Stimulated activated naive CD8-positive, alpha-beta T cell treated with anti-CD3 and anti-CD28 coated beads, Interleukin-15, amount 100 ng/mL, for 72 hours (primary cell): ENCODE measurements around the gene HHIPL1.
A peak's percentile ranks its signal among the peaks of the same experiment; 100 is the strongest.

Experiments used
- ATAC-seq: fragments of 150-1000 bp; cut with Tn5 transposase; 2 replicates; pipeline ENCODE4 v1.10.0; 2021; ENCODE audit warnings: mild to moderate bottlenecking, moderate library complexity
- DNase-seq, 2 donors: peaks; one replicate each; pipeline ENCODE4 v3.0.0; 2021 to 2022
- H3K27ac Mint-ChIP-seq, 2 donors: one replicate each; pipeline ENCODE4 v1.8.0; 2022; ENCODE audit warnings: mild to moderate bottlenecking in 2 of 2, mixed read lengths in 2 of 2, moderate library complexity in 2 of 2
- H3K27me3 Mint-ChIP-seq: one replicate; pipeline ENCODE4 v1.8.0; 2022; ENCODE audit warnings: mixed read lengths
- H3K4me1 Mint-ChIP-seq: one replicate; pipeline ENCODE4 v1.8.0; 2022; ENCODE audit warnings: mild to moderate bottlenecking, mixed read lengths
- H3K4me3 Mint-ChIP-seq, 2 donors: one replicate each; pipeline ENCODE4 v1.8.0; 2022; ENCODE audit warnings: mild to moderate bottlenecking in 2 of 2, mixed read lengths in 2 of 2, moderate library complexity in 1 of 2
- H3K9me3 Mint-ChIP-seq, 2 donors: one replicate each; pipeline ENCODE4 v1.8.0; 2022; ENCODE audit warnings: mixed read lengths in 2 of 2

HHIPL1 gene

GRCh38 chr14:99671235-99672224 is 26.6 kb downstream of the HHIPL1 start:
- no peak for DNase-seq
- peak overlapping the region in 1 of 2 donors; percentile 81 for H3K27ac Mint-ChIP-seq
- ATAC-seq: no peak
- no peak overlapping the region for H3K4me3 Mint-ChIP-seq
- H3K9me3 Mint-ChIP-seq: no peaks in the 10 kb centered on the region
- peaks cover 3% of the 10 kb centered on the region for H3K4me1 Mint-ChIP-seq
- H3K27me3 Mint-ChIP-seq: peaks cover 48% of the 10 kb centered on the region

DNA sequence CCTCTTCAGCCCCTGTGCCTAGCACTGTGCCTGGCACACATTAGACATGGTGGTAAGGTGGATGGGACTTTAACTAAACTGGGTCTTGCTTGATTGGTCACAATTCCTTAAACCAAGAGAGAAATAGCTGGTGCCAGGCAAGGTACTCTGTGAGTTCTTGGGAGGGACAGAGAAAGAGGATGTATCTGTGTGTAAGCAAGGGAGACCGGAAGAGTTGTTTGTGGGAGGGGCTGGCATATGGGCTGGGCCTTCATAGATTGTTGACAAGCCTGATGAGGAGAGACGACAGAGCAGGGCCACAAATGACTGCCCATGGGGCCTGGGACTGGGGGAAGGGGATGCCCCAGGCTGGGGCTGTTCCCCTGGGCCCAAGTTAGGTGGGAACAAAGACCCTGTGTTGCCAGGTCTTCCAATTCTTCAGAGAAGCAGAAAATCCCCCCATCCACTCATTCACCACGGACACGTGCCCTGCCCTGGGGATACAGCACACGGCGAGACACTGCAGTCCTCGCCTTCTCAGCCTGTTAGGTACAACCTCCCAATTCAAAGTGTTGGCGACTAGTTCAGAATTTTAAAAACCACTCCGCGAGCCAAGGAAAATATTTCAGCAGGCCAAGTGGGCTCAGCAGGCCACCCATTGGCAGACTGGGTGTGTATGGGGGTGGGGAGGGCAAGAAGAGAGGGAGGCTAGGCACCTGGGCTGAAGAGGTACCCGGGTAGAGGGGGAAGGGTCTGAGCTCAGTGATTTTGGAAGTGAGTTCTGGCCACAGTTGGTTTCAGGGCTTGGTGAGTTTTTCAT is 27.8 kb downstream of the HHIPL1 start:
- DNase-seq (no peak), ATAC-seq (no peak)
- no peaks in the 10 kb centered on the region for H3K9me3 Mint-ChIP-seq
- H3K4me1 Mint-ChIP-seq: peaks cover 6% of the 10 kb centered on the region
- H3K27me3 Mint-ChIP-seq: peaks cover 50% of the 10 kb centered on the region
- no peak overlapping the region for H3K27ac Mint-ChIP-seq
- H3K4me3 Mint-ChIP-seq: no peak overlapping the region

DNA sequence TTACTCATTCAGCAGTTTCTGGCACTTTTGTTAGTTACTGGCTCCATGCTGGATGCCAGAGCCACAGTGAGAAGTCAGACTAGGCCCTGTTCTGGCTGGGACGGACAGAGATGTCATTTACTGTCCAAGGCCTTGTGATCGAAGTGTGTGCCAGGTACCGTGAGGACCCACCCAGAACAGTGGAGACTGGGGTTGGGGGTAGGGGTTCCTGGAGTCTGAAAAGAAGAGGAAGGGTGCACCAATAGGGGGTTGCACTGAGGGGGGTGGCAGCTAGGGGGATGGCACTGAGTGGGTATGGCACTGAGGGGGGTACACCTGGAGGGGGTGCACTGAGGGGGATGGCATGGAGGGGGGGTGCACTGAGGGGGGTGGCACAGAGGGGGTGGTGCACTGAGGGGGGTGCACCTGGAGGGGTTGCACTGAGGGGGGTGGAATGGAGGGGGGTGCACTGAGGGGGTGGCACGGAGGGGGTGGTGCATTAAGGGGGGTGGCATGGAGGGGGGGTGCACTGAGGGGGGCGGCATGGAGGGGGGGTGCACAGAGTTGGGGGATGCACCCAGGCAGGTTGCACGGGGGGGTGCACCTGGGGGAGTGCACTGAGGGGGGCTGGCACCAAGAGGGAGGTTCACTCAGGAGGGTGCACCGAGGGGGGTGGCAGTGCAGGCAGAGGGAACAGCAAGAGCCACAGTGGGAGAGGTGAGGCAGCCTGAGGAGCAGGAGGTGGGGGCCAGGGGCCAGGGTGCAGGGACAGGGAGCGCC is 28.6 kb downstream of the HHIPL1 start:
- Mint-ChIP-seq H3K4me3 (no peak overlapping the region), H3K4me1 (peaks cover 6% of the 10 kb centered on the region), H3K9me3 (peaks cover 3 to 5% of the 10 kb centered on the region in 2 donors), H3K27me3 (peaks cover 49% of the 10 kb centered on the region), H3K27ac (no peak overlapping the region)
- ATAC-seq (peak; percentile 55), DNase-seq (no peak)

DNA sequence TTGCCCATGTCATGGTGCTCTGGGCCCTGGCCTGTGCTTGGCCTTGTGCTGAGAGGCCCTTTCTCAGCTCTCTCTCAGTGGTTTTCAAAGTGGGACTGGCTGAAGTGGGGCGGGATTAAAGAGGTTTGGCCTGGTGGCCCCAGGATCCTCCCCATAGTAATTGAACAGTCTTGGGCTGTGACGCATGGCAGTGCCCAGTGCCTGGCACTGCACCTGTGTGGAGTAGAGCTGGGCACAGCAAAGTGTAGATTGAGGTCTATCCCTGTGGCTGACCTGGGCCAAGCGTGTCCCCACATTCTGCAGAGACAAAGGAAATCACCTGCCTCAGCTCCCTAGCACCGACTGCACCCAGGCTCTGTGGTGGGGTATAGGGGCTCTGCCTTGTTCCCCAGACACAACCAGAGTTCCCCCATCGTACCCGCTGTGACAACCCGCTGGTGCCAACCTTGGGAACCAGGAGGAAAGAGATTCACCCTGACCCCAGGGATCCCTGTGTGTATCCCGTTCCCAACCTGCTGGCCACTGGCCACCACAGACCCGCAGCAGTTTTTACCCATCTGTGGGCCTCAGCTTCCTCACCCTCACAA is 29.2 kb downstream of the HHIPL1 start:
- ATAC-seq: peak; percentile 16
- no peak overlapping the region for H3K4me3 Mint-ChIP-seq
- H3K27me3 Mint-ChIP-seq: peaks cover 43% of the 10 kb centered on the region
- peaks cover 6% of the 10 kb centered on the region for H3K4me1 Mint-ChIP-seq
- no peak overlapping the region for H3K27ac Mint-ChIP-seq
- DNase-seq: no peak
- H3K9me3 Mint-ChIP-seq: peaks cover 5 to 10% of the 10 kb centered on the region in 2 donors

DNA sequence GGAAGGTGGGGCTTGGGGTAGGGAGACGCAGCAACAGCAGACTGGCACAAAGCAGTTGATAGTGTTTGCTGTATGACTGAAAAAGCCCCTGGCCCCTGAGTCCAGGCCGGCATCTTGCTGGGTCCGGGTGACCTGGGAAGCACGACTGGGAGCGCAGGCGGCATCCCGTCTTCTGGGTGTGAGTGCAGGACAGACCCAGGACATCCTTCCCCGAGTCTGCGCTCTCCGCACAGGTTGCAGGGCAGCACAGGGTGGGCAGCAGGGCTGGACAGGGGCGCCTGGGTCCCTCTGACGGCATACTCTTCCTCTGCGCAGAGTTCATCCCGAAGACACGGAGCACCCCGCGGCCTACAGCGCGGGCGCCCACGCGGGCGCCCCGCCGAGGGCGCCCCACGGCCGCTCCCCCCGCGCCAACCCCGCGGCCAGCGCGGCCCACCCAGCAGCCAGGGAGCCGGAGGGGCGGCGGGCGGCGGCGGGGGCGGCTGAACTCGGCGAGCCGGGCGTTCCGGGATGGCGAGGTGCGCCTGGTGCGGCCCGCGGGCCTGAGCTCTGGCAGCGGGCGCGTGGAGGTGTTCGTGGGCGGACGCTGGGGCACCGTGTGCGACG is 29.9 kb downstream of the HHIPL1 start:
- Mint-ChIP-seq H3K27me3 (peaks cover 41% of the 10 kb centered on the region), H3K4me3 (no peak overlapping the region), H3K27ac (no peak overlapping the region), H3K4me1 (peaks cover 6% of the 10 kb centered on the region), H3K9me3 (peaks cover 5 to 10% of the 10 kb centered on the region in 2 donors)
- ATAC-seq (no peak), DNase-seq (no peak)

GRCh38 chr14:99675382-99675835 is 30.5 kb downstream of the HHIPL1 start:
- ATAC-seq: no peak
- Mint-ChIP-seq H3K4me1 (peaks cover 6% of the 10 kb centered on the region), H3K4me3 (no peak overlapping the region), H3K27ac (no peak overlapping the region), H3K27me3 (peaks cover 41% of the 10 kb centered on the region), H3K9me3 (peaks cover 5 to 10% of the 10 kb centered on the region in 2 donors)
- DNase-seq: no peak

DNA sequence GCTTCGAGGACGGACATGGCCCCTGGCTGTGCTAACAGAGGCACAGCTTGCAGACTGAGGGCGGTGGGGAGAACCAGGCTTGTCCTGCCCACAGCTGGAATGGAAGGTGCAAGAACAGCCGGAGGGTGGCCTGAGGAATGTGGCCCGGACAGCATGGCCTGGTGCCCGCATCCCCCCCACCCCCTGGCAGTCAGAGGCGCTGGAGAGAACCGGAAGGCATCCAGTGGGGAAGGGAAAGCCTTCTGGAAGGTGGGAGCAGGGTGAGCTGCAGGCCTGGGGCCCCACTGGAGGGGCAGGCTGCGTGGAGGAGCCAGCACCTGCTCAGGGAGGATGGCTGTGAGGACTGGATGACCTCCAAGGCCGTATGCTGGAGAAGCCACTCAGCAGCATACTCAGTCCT is 31.0 kb downstream of the HHIPL1 start:
- DNase-seq (no peak), ATAC-seq (no peak)
- Mint-ChIP-seq H3K9me3 (peaks cover 5 to 10% of the 10 kb centered on the region in 2 donors), H3K27me3 (peaks cover 41% of the 10 kb centered on the region), H3K27ac (no peak overlapping the region), H3K4me3 (no peak overlapping the region), H3K4me1 (peaks cover 6% of the 10 kb centered on the region)

DNA sequence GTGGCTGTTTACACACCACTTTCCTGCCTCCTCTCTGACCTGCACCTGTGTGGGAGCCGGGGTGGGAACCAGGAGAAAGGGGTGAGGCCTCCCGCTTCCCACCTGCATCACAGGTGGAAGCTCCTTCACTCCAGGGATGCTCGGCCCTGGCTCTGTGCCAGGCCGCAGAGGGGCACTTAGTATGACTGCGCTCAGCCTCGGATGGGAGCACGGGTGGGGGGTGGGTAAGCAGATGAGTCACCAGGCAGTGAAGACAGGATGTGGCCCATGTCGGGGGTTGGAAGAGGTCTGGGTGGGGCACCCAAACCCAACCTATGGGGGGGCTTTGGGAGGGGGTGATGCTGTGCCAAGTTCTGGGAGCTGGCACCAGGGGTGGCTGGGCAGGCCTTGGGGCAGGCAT is 31.7 kb downstream of the HHIPL1 start:
- H3K4me3 Mint-ChIP-seq: no peak overlapping the region
- H3K27ac Mint-ChIP-seq: no peak overlapping the region
- H3K9me3 Mint-ChIP-seq: peaks cover 5 to 10% of the 10 kb centered on the region in 2 donors
- ATAC-seq (no peak), DNase-seq (no peak)
- H3K4me1 Mint-ChIP-seq: peaks cover 6% of the 10 kb centered on the region
- H3K27me3 Mint-ChIP-seq: peaks cover 36% of the 10 kb centered on the region

GRCh38 chr14:99677231-99678140 is 32.6 kb downstream of the HHIPL1 start:
- H3K4me3 Mint-ChIP-seq: no peak overlapping the region
- peaks cover 8% of the 10 kb centered on the region for H3K4me1 Mint-ChIP-seq
- H3K27me3 Mint-ChIP-seq: peaks cover 33% of the 10 kb centered on the region
- H3K9me3 Mint-ChIP-seq: peaks cover 5 to 10% of the 10 kb centered on the region in 2 donors
- no peak for DNase-seq
- ATAC-seq: no peak
- H3K27ac Mint-ChIP-seq: no peak overlapping the region

DNA sequence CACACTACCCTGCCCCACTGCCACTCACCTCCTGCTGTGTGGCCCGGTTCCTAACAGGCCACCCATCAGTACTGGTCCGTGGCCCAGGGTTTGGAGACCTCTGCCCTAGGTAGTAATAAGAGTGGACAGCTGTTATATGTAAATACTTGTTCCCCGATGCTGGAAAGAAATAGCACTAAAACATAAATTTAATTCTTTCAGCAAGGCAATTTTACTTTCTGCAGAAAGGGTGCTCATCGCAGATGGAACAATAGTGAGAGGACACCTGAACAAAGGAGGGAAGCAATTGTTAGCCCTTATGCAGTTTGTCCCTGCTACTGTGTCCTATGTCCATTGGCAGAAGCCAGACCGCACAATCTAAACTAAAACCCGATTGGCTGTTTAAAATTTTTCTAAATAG is 33.3 kb downstream of the HHIPL1 start:
- H3K4me1 Mint-ChIP-seq: peaks cover 13% of the 10 kb centered on the region

DNA sequence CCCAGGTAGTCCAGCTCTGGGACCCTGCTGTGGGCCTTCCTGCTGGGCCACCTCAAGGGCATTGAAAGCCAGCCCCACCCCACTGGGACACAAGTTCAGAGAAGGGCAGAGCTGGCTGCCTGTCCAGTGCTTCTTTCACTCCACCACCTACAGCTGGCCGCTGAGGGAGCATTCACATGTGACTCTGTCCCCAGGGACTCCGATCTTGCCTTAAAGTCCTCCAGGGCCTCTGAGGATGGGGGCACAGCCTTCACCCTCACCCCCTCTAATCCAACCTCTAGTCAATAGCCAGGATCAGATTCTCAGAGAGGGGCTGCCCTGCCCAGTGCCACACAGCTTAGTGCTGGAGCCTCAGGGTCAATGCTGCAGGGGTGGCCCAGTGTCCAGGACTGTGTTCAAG is 34.2 kb downstream of the HHIPL1 start:
- Mint-ChIP-seq H3K4me3 (no peak overlapping the region), H3K4me1 (peaks cover 13% of the 10 kb centered on the region), H3K27ac (no peak overlapping the region), H3K9me3 (peaks cover 5 to 10% of the 10 kb centered on the region in 2 donors), H3K27me3 (peaks cover 22% of the 10 kb centered on the region)
- no peak for ATAC-seq
- no peak for DNase-seq

More for the DNA sequence above, 33.3 kb downstream of the HHIPL1 start:
- Mint-ChIP-seq H3K9me3 (peaks cover 5 to 10% of the 10 kb centered on the region in 2 donors), H3K4me3 (no peak overlapping the region), H3K27ac (no peak overlapping the region), H3K27me3 (peaks cover 25% of the 10 kb centered on the region)
- ATAC-seq (no peak), DNase-seq (no peak)

DNA sequence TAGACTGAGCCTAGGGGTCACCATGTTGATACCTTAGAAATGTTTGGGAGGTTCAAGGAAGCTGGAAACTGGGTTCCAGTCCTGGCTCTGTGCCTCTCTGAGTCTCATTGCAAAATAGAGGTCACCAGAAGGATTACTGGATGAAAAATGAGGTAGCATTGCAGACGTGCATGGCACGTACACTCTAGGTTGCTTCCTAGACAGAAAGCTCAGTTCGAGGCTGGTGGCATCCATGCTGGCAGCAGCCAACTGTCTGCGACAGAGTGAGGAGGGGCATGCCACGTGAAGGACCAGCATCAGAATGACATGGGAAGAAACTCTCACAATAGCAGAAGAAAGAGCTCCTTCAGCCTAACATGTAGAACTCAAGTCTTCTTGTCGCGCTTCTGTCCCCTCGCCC is 34.6 kb downstream of the HHIPL1 start:
- peaks cover 13% of the 10 kb centered on the region for H3K4me1 Mint-ChIP-seq
- no peak overlapping the region for H3K4me3 Mint-ChIP-seq
- H3K27me3 Mint-ChIP-seq: peaks cover 18% of the 10 kb centered on the region
- peaks cover 5 to 10% of the 10 kb centered on the region in 2 donors for H3K9me3 Mint-ChIP-seq
- H3K27ac Mint-ChIP-seq: no peak overlapping the region
- DNase-seq (no peak), ATAC-seq (no peak)

- no peak overlapping the region for H3K27ac Mint-ChIP-seq
- no peak for ATAC-seq
- no peak for DNase-seq
- H3K4me1 Mint-ChIP-seq: peaks cover 13% of the 10 kb centered on the region
- no peak overlapping the region for H3K4me3 Mint-ChIP-seq
- peaks cover 15% of the 10 kb centered on the region for H3K27me3 Mint-ChIP-seq
- peaks cover 5 to 10% of the 10 kb centered on the region in 2 donors for H3K9me3 Mint-ChIP-seq
These were observed 35.1 kb downstream of the HHIPL1 start for GRCh38 chr14:99679996-99680395.
